ENCODE results near the gene FARP1. TPM values are rescaled to one million over a fixed set of nuclear protein-coding genes. Genes with fewer than 3 reads are reported as not detected.
A peak's percentile ranks its signal among the peaks of the same experiment; 100 is the strongest.

The FARP1 gene
- total RNA-seq, 1 donor from 2014 or later = 278 TPM

GRCh38 chr13:98219685-98220084 lies 76.8 kb downstream of the FARP1 start:
- Mint-ChIP-seq H3K9me3 (ENCODE audit: low read depth) (no peaks in the 10 kb centered on the region), H3K27ac (peak overlapping the region; percentile 63), H3K36me3 (ENCODE audit: insufficient read depth) (peaks cover 15% of the 10 kb centered on the region), H3K4me3 (ENCODE audit: low read depth) (no peak overlapping the region), H3K4me1 (ENCODE audit: low read depth) (peaks cover 43% of the 10 kb centered on the region), H3K27me3 (no peaks in the 10 kb centered on the region)
- TF ChIP-seq CTCF (IDR thresholded peaks at IDR 0.05; ENCODE audit: unreplicated experiment) = no peak
- DNase-seq (ENCODE audit: low spot score, unreplicated experiment) = no peak

- Mint-ChIP-seq H3K27ac (peak overlapping the region; percentile 63), H3K4me1 (ENCODE audit: low read depth) (peaks cover 43% of the 10 kb centered on the region), H3K4me3 (ENCODE audit: low read depth) (no peak overlapping the region), H3K27me3 (no peaks in the 10 kb centered on the region), H3K9me3 (ENCODE audit: low read depth) (no peaks in the 10 kb centered on the region), H3K36me3 (ENCODE audit: insufficient read depth) (peaks cover 21% of the 10 kb centered on the region)
- DNase-seq (ENCODE audit: low spot score, unreplicated experiment) = no peak
- no peak for TF ChIP-seq CTCF (IDR thresholded peaks at IDR 0.05; ENCODE audit: unreplicated experiment)
Observed at GRCh38 chr13:98220271-98220791, 77.4 kb downstream of the FARP1 start.

- DNase-seq (ENCODE audit: low spot score, unreplicated experiment) = no peak
- Mint-ChIP-seq H3K4me3 (ENCODE audit: low read depth) (no peak overlapping the region), H3K27ac (peak overlapping the region; percentile 86), H3K4me1 (ENCODE audit: low read depth) (peaks cover 41% of the 10 kb centered on the region), H3K9me3 (ENCODE audit: low read depth) (no peaks in the 10 kb centered on the region), H3K27me3 (no peaks in the 10 kb centered on the region), H3K36me3 (ENCODE audit: insufficient read depth) (peaks cover 25% of the 10 kb centered on the region)
- TF ChIP-seq CTCF (IDR thresholded peaks at IDR 0.05; ENCODE audit: unreplicated experiment) = no peak
Observed at GRCh38 chr13:98221234-98221633, 78.3 kb downstream of the FARP1 start.

GRCh38 chr13:98222081-98222554 lies 79.2 kb downstream of the FARP1 start:
- Mint-ChIP-seq H3K27me3 (no peaks in the 10 kb centered on the region), H3K4me3 (ENCODE audit: low read depth) (no peak overlapping the region), H3K9me3 (ENCODE audit: low read depth) (no peaks in the 10 kb centered on the region), H3K36me3 (ENCODE audit: insufficient read depth) (peaks cover 32% of the 10 kb centered on the region), H3K27ac (peak overlapping the region; percentile 41), H3K4me1 (ENCODE audit: low read depth) (peaks cover 37% of the 10 kb centered on the region)
- no peak for TF ChIP-seq CTCF (IDR thresholded peaks at IDR 0.05; ENCODE audit: unreplicated experiment)
- DNase-seq (ENCODE audit: low spot score, unreplicated experiment) = no peak

GRCh38 chr13:98222816-98223215 lies 79.9 kb downstream of the FARP1 start:
- Mint-ChIP-seq H3K9me3 (ENCODE audit: low read depth) (peaks cover 6% of the 10 kb centered on the region), H3K27ac (no peak overlapping the region), H3K36me3 (ENCODE audit: insufficient read depth) (peaks cover 38% of the 10 kb centered on the region), H3K4me1 (ENCODE audit: low read depth) (peaks cover 30% of the 10 kb centered on the region), H3K27me3 (no peaks in the 10 kb centered on the region), H3K4me3 (ENCODE audit: low read depth) (no peak overlapping the region)
- no peak for TF ChIP-seq CTCF (IDR thresholded peaks at IDR 0.05; ENCODE audit: unreplicated experiment)
- no peak for DNase-seq (ENCODE audit: low spot score, unreplicated experiment)
